ENCODE results near the gene LTB. TPM values are rescaled to one million over a fixed set of nuclear protein-coding genes. Genes with fewer than 3 reads are reported as not detected.

LTB gene
- total RNA-seq, 1 donor from 2014 or later, result 6.7 TPM

DNA sequence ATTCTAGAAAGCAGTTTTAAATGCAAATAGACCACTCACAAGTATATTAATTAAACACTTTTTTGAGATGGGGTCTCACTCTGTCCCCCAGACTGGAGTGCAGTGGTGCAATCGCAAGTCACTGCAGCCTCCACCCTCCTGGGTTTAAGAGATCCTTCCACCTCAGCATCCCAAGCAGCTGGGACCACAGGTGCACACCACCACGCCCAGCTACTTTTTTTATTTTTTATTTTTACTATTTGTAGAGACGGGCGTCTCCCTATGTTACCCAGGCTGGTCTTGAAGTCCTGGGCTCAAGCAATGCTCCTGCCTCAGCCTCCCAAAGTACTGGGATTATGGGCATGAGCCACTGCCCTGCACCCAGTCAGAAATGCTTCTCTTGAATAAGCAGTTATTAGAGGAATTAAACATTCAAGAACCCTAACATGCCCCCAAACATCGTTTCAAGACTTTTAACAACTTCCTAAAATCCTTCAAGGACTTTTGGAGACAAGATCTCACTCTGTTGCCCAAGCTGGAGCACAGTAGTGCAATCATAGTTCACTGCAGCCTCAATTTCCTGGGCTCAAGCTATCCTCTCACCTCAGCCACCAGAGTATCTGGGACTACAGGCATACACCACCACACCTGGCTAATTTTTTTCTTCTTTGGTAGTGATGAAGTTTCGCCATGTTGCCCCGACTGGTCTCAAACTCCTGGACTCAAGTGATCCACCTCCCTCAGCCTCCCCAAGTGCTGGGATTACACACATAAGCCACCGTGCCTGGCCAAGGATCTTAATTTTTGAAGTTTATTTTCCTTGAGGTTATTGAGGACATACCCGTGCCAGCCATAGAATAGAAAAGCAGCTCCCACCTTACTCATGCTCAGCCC is 50.2 kb downstream of the LTB start:
- no peak for DNase-seq (ENCODE audit: low read depth in 2 of 2)

DNA sequence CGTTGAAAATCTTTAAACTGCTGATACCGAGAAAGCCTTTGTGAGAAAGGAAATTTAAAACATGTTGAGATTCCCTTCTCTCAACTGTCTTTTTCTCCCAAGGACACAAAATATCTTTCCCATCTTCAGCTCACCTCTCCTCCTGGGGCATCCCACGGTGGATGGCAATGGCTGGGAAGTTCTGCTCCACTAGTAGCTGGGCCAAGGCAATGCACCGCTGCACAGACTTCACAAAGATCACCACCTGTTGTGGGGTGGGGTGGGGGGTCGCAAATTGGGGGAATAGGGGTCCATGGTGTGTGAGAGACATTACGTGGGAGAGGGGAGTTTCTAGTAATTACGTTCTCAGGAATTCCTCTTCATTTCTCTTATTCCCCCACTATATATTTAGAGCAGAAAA is 51.1 kb downstream of the LTB start:
- DNase-seq (ENCODE audit: low read depth in 2 of 2), result no peak

DNA sequence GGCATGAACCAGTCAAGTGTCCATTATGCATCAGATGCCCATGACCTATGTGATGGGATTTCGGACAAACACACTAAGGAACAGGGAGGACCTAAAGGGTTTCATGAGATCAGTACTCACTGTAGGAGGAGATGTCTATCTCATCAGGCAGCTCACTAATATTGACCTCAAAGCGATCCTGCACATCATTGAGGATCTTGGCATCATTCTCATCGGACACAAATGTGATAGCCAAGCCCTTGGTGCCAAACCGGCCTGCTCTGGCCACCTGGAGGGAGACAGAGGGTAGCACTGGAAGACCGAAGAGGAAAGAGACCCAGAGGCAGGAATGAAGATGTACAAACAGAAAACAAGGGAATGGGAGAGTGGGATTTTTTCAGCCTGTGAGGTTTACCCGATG is 51.6 kb downstream of the LTB start:
- no peak for DNase-seq (ENCODE audit: low read depth in 2 of 2)

Other genes starting within 250 kb of the LTB start
- gene HLA-B, start 225.2 kb downstream of the LTB start, total RNA-seq, result 153 and 307 TPM in 2 replicates
- 15.3 and 31.4 TPM in 2 replicates for gene MICA, start 178.8 kb downstream of the LTB start, total RNA-seq
- 5.0 and 9.8 TPM in 2 replicates for gene MICB, start 84.3 kb downstream of the LTB start, total RNA-seq
- gene MCCD1, start 53.5 kb downstream of the LTB start, total RNA-seq, result not detected in 2 replicates
- 180 and 306 TPM in 2 replicates for gene DDX39B, start 40.4 kb downstream of the LTB start, total RNA-seq
- 0.20 and 0.22 TPM in 2 replicates for gene ATP6V1G2, start 35.8 kb downstream of the LTB start, total RNA-seq
- 17.9 and 23.0 TPM in 2 replicates for gene NFKBIL1, start 34.8 kb downstream of the LTB start, total RNA-seq
- not detected in 2 replicates for gene LTA, start 10.1 kb downstream of the LTB start, total RNA-seq
- gene TNF, start 6.9 kb downstream of the LTB start, total RNA-seq, result not detected in 2 replicates
- not detected in 2 replicates for gene LST1, start 3.9 kb upstream of the LTB start, total RNA-seq
- not detected in 2 replicates for gene NCR3, start 10.6 kb upstream of the LTB start, total RNA-seq
- not detected in 2 replicates for gene AIF1, start 32.8 kb upstream of the LTB start, total RNA-seq
- gene PRRC2A, start 38.3 kb upstream of the LTB start, total RNA-seq, result 19.4 and 27.2 TPM in 2 replicates
- 88.3 and 111 TPM in 2 replicates for gene BAG6, start 70.2 kb upstream of the LTB start, total RNA-seq
- gene APOM, start 73.5 kb upstream of the LTB start, total RNA-seq, result 0.22 and 0.40 TPM in 2 replicates
- gene C6orf47, start 78.4 kb upstream of the LTB start, total RNA-seq, result 15.5 and 24.0 TPM in 2 replicates
- 8.5 and 12.1 TPM in 2 replicates for gene GPANK1, start 82.6 kb upstream of the LTB start, total RNA-seq
- 64.1 and 67.6 TPM in 2 replicates for gene CSNK2B, start 83.7 kb upstream of the LTB start, total RNA-seq
- gene LY6G5B, start 87.6 kb upstream of the LTB start, total RNA-seq, result 0.44 and 1.2 TPM in 2 replicates
- gene LY6G5C, start 98.6 kb upstream of the LTB start, total RNA-seq, result 1.4 and 1.7 TPM in 2 replicates
- gene ABHD16A, start 120.9 kb upstream of the LTB start, total RNA-seq, result 41.2 and 69.8 TPM in 2 replicates
- gene LY6G6F, start 124.4 kb upstream of the LTB start, total RNA-seq, result not detected in 2 replicates
- gene LY6G6D, start 132.9 kb upstream of the LTB start, total RNA-seq, result not detected in 2 replicates
- gene LY6G6C, start 139.3 kb upstream of the LTB start, total RNA-seq, result not detected in 2 replicates
- not detected in 2 replicates for gene MPIG6B, start 140.9 kb upstream of the LTB start, total RNA-seq
- gene DDAH2, start 146.9 kb upstream of the LTB start, total RNA-seq, result 109 and 159 TPM in 2 replicates
- 469 and 552 TPM in 2 replicates for gene CLIC1, start 154.1 kb upstream of the LTB start, total RNA-seq
- gene MSH5, start 157.6 kb upstream of the LTB start, total RNA-seq, result 1.4 and 2.6 TPM in 2 replicates
- gene SAPCD1, start 180.2 kb upstream of the LTB start, total RNA-seq, result 1.6 and 2.0 TPM in 2 replicates
- under 0.01 and 0.40 TPM in 2 replicates for gene VWA7, start 194.9 kb upstream of the LTB start, total RNA-seq
- gene VARS1, start 213.3 kb upstream of the LTB start, total RNA-seq, result 36.3 and 39.0 TPM in 2 replicates
- gene LSM2, start 224.5 kb upstream of the LTB start, total RNA-seq, result 29.2 and 29.8 TPM in 2 replicates
- 0.87 and 1.8 TPM in 2 replicates for gene HSPA1L, start 232.9 kb upstream of the LTB start, total RNA-seq
- gene HSPA1A, start 233.1 kb upstream of the LTB start, total RNA-seq, result 40.8 and 93.3 TPM in 2 replicates
- gene HSPA1B, start 245.3 kb upstream of the LTB start, total RNA-seq, result 23.8 and 30.2 TPM in 2 replicates